Stimulated activated CD8-positive, alpha-beta memory T cell treated with anti-CD3 and anti-CD28 coated beads, Interleukin-2, amount 100 ng/mL, for 48 hours (primary cell): Measurements from ENCODE around the gene EXOC7.

Experiments used
- DNase-seq, 2 donors: peaks; one replicate each; pipeline ENCODE4 v3.0.0-alpha.2; 2020; ENCODE audit warnings: low read depth in 2 of 2

The EXOC7 gene

GRCh38 chr17:76103274-76104139, at the start of gene EXOC7:
Gene EXOC7 (minus strand): TSS chr17:76103787. CDS start chr17:76103692, 95 bp downstream.
- DNase-seq, result peak; percentile 89 to 90

- DNase-seq, result no peak
These were observed 49.6 kb upstream of the EXOC7 start for GRCh38 chr17:76153202-76153601.

- no peak for DNase-seq
These were observed 49.0 kb upstream of the EXOC7 start for GRCh38 chr17:76152591-76152990.

- no peak for DNase-seq
These were observed 48.4 kb upstream of the EXOC7 start for GRCh38 chr17:76151896-76152454.

- no peak for DNase-seq
These were observed 47.4 kb upstream of the EXOC7 start for GRCh38 chr17:76150712-76151622.

GRCh38 chr17:76149214-76149613, 45.6 kb upstream of the EXOC7 start:
- DNase-seq, result no peak

- no peak for DNase-seq
These were observed 44.4 kb upstream of the EXOC7 start for GRCh38 chr17:76148015-76148326.

GRCh38 chr17:76147211-76148014, 43.8 kb upstream of the EXOC7 start:
- no peak for DNase-seq

- DNase-seq, result no peak
These were observed 42.7 kb upstream of the EXOC7 start for GRCh38 chr17:76146053-76146851.

- DNase-seq, result no peak
These were observed 41.9 kb upstream of the EXOC7 start for GRCh38 chr17:76145231-76146052.

GRCh38 chr17:76142585-76143041, 39.0 kb upstream of the EXOC7 start:
- DNase-seq, result no peak

- no peak for DNase-seq
These were observed 38.5 kb upstream of the EXOC7 start for GRCh38 chr17:76142039-76142584.

GRCh38 chr17:76141212-76142038, 37.8 kb upstream of the EXOC7 start, which contains the start of gene FOXJ1:
Gene FOXJ1 (minus strand): TSS chr17:76141245. CDS start chr17:76140395, 850 bp downstream.
- peak; percentile 84 to 86 for DNase-seq

- no peak for DNase-seq
These were observed 37.1 kb upstream of the EXOC7 start for GRCh38 chr17:76140661-76141211.

GRCh38 chr17:76139801-76140660, 36.4 kb upstream of the EXOC7 start:
- DNase-seq, result no peak

- DNase-seq, result no peak
These were observed 35.5 kb upstream of the EXOC7 start for GRCh38 chr17:76138896-76139752.
